HG03565 (cell line): ENCODE measurements around the gene TBR1.
A peak's percentile ranks its signal among the peaks of the same experiment; 100 is the strongest.

Experiments used
- ATAC-seq: cut with Tn5 transposase; IDR thresholded peaks from one replicate; pipeline ENCODE4 v1.9.1; 2021; ENCODE audit warnings: mild to moderate bottlenecking, moderate library complexity; ENCODE audit not compliant: unreplicated experiment

TBR1 gene

GRCh38 chr2:161415987-161416707, at the start of gene TBR1:
TBR1 (plus strand) TSS chr2:161416297; CDS start chr2:161416411, 114 bp downstream.
- no peak for ATAC-seq

- no peak for ATAC-seq
These were observed 48.4 kb upstream of the TBR1 start for GRCh38 chr2:161367675-161368074.

- no peak for ATAC-seq
These were observed 46.8 kb upstream of the TBR1 start for GRCh38 chr2:161369311-161369710.

- no peak for ATAC-seq
These were observed 45.1 kb upstream of the TBR1 start for GRCh38 chr2:161370981-161371380.

- no peak for ATAC-seq
These were observed 44.2 kb upstream of the TBR1 start for GRCh38 chr2:161371869-161372268.

- ATAC-seq = no peak
These were observed 42.2 kb upstream of the TBR1 start for GRCh38 chr2:161373942-161374341.

- ATAC-seq = no peak
These were observed 41.7 kb upstream of the TBR1 start for GRCh38 chr2:161374446-161374845.

- no peak for ATAC-seq
These were observed 36.4 kb upstream of the TBR1 start for GRCh38 chr2:161379740-161380139.

- ATAC-seq = no peak
These were observed 34.6 kb upstream of the TBR1 start for GRCh38 chr2:161381546-161381945.

- no peak for ATAC-seq
These were observed 33.4 kb upstream of the TBR1 start for GRCh38 chr2:161382747-161383146.

- ATAC-seq = peak; percentile 68
These were observed 31.2 kb upstream of the TBR1 start for GRCh38 chr2:161384864-161385263.

- peak; percentile 56 for ATAC-seq
These were observed 29.8 kb upstream of the TBR1 start for GRCh38 chr2:161386228-161386824.

GRCh38 chr2:161388146-161388779, 27.8 kb upstream of the TBR1 start:
- peak; percentile 26 for ATAC-seq

- ATAC-seq = no peak
These were observed 24.2 kb upstream of the TBR1 start for GRCh38 chr2:161391737-161392506.

- ATAC-seq = no peak
These were observed 16.0 kb upstream of the TBR1 start for GRCh38 chr2:161400076-161400475.

GRCh38 chr2:161402297-161402696, 13.8 kb upstream of the TBR1 start:
- no peak for ATAC-seq

- ATAC-seq = no peak
These were observed 9.8 kb upstream of the TBR1 start for GRCh38 chr2:161406316-161406715.

GRCh38 chr2:161407597-161407996, 8.5 kb upstream of the TBR1 start:
- no peak for ATAC-seq

- ATAC-seq = no peak
These were observed 6.7 kb upstream of the TBR1 start for GRCh38 chr2:161409308-161409907.

GRCh38 chr2:161412346-161412745, 3.8 kb upstream of the TBR1 start:
- no peak for ATAC-seq
